Right atrium auricular region (tissue), 2 donors: ENCODE measurements around the gene L3HYPDH. TPM values are rescaled to one million over a fixed set of nuclear protein-coding genes. Genes with fewer than 3 reads are reported as not detected.
A peak's percentile ranks its signal among the peaks of the same experiment; 100 is the strongest.

Experiments used
- DNase-seq: peaks from one replicate; pipeline ENCODE4 v3.0.0-alpha.2; 2019; ENCODE audit warnings: low spot score
- H3K27ac ChIP-seq, 2 donors: fragments of 200-600 bp; sonication (generic); 1 replicate in 1 of 2; 2 replicates in 1 of 2; pipeline ENCODE4 v1.5.1; 2016 to 2019
- H3K27me3 ChIP-seq, 2 donors: fragments of 200-600 bp; sonication (generic); one replicate each; pipeline versions ENCODE4 v1.5.1 to v1.6.0; 2017 to 2019
- H3K36me3 ChIP-seq: fragments of 200-600 bp; sonication (generic); one replicate; pipeline ENCODE4 v1.5.1; 2016
- H3K4me1 ChIP-seq, 2 donors: fragments of 200-600 bp; sonication (generic); one replicate each; pipeline versions ENCODE4 v1.5.1 to v1.6.0; 2017 to 2019
- H3K4me3 ChIP-seq, 2 donors: fragments of 200-600 bp; sonication (generic); 1 replicate in 1 of 2; 2 replicates in 1 of 2; pipeline ENCODE4 v1.5.1; 2017 to 2019; ENCODE audit warnings: mild to moderate bottlenecking in 1 of 2, moderate library complexity in 1 of 2
- H3K9me3 ChIP-seq, 2 donors: fragments of 200-600 bp; sonication (generic); one replicate each; pipeline ENCODE4 v1.5.1; 2019
- CTCF ChIP-seq, 2 donors: fragments of 200-600 bp; sonication (generic); IDR thresholded peaks; one replicate each; pipeline ENCODE4 v1.5.1; 2019; ENCODE audit warnings: antibody characterized with exemption in 2 of 2
- total RNA-seq, 2 donors: library from RNA; depleted of rRNA; stranded (reverse); fragments of >200 nt; gene quantifications; one replicate each; pipeline ENCODE4 v1.1.0, GENCODE V29; 2016

Gene L3HYPDH
- total RNA-seq, 2 donors from 2014 or later, result 26.5 to 29.8 TPM

DNA sequence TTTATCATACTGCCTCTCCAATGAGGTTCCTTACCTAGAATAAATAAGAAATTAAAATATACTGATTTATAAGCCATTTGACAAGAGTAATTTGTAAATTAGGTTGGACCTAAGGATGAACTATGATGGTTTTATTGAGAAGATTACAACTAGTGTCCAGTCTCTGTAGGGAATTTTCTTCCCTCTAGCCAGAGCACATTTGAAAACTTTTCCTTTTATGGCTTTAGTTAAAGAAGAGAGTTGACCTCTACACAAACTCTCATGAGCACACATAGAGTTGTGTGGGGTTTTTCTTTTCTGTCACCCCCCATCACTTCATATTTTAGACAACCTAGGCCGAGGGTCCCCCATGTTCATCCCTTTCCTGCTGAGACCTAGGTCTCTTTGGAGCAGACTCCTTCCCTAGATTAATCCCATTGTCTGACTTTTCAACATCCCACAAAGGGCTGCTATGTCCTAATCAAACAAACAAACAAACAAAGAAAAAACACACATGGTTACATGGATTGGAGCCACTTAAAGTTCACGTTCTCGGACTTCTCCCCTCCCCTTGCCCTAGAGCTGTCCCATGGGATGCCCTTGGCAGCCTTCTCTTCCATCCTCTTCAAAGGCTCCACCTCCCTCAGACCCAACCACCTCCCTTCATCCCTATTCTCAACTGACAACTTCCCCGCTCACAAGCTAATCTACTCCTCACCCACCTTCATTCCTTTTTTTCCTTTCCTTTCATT, 59.7 kb downstream of the L3HYPDH start:
- Histone ChIP-seq H3K4me3 (no peak overlapping the region), H3K9me3 (no peaks in the 10 kb centered on the region), H3K27me3 (no peaks in the 10 kb centered on the region), H3K27ac (peak overlapping the region in 1 of 2 donors; percentile 63), H3K4me1 (peaks cover 0 to 63% of the 10 kb centered on the region in 2 donors), H3K36me3 (no peaks in the 10 kb centered on the region)
- no peak for DNase-seq
- TF ChIP-seq CTCF (IDR thresholded peaks at IDR 0.05), result no peak

Other genes with a start within 250 kb of the L3HYPDH start
- gene GPR135, start 19.0 kb downstream of the L3HYPDH start, total RNA-seq, result 1 to 10 TPM; 4.1 to 5.0 TPM
- gene JKAMP, start 109 bp upstream of the L3HYPDH start, total RNA-seq, result 10 to 100 TPM; 38.0 to 66.0 TPM
- gene CCDC175, start 92.4 kb upstream of the L3HYPDH start, total RNA-seq, result not detected